ENCODE measurements around the gene GFPT1.

- no peak for TF ChIP-seq POLR2A (IDR thresholded peaks at IDR 0.05)
- no peak for TF ChIP-seq POLR2AphosphoS5 (IDR thresholded peaks at IDR 0.05)
Observed at GRCh38 chr2:69434753-69435152, 47.7 kb upstream of the GFPT1 start.
